Muscle of arm (tissue), 12 donors: ENCODE measurements around the gene ARFGAP3. TPM values are rescaled to one million over a fixed set of nuclear protein-coding genes. Genes with fewer than 3 reads are reported as not detected.
A peak's percentile ranks its signal among the peaks of the same experiment; 100 is the strongest.

Source experiments
- DNase-seq: peaks from one replicate; pipeline ENCODE4 v3.0.0-alpha.2; 2013
- polyA plus RNA-seq, 12 donors: library from polyadenylated mRNA; unstranded; fragments of 120-200 nt; gene quantifications; one replicate each; pipeline ENCODE4 v1.2.1, GENCODE V29; 2013; ENCODE audit not compliant: insufficient read length in 12 of 12

ARFGAP3 gene
- polyA plus RNA-seq, 12 donors: 26.7 to 49.1 (median 40.5) TPM; not detected in 1

DNA sequence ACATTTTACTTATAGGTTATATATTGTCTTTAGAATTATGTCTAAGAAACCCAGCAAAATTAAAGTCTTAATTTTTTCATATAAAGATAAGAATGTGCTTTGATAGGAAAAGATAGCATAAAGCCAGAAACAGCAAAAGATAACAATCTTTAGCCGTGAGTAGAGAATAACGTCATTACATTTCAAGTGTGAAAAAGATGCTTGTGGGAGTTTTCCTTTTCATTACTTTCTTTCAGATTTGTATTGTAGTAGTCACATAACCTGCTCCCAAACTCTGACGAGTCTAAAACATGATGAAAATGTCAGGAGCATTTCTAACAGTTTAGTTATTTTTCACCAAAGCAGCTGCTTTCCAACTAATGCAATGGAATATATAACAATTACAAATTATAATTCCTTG is 31.3 kb downstream of the ARFGAP3 start:
- no peak for DNase-seq

GRCh38 chr22:42821386-42821785 is 35.7 kb downstream of the ARFGAP3 start:
- no peak for DNase-seq

GRCh38 chr22:42820045-42820763 is 36.9 kb downstream of the ARFGAP3 start:
- peak; percentile 31 for DNase-seq

DNA sequence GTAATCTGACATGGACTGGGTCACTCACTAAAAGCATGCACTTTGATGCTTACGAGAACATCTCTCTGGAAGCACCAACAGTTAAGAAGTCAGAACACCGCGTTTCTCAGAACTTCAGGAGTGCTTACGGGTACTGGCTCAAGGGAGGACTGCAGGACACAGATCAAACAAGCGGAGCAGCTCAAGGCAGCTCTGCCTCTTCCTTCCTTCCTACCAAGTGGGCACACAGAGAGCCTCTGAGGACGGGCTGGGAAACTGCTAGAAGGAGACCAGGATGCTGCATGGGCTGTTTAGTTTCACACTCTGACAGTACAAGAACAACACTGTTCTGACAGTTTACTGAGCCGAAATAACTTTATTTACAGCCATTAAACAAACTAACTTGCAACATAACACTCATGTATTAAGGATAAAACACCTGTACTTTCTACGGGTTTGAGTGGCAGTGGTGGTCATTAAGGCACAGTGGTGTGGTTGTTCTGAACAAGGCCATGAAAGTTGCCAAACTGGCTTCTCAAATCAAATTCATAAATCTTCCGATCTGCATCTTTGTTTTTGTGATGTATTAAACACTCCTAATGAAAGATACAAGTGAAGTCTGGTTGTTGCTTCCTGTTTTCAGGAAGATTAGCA is 37.5 kb downstream of the ARFGAP3 start:
- no peak for DNase-seq

- no peak for DNase-seq
Measured at GRCh38 chr22:42817556-42817955, 39.5 kb downstream of the ARFGAP3 start.

GRCh38 chr22:42816336-42816735 is 40.7 kb downstream of the ARFGAP3 start:
- DNase-seq: no peak

- DNase-seq: no peak
Measured at GRCh38 chr22:42814616-42815015, 42.5 kb downstream of the ARFGAP3 start.

DNA sequence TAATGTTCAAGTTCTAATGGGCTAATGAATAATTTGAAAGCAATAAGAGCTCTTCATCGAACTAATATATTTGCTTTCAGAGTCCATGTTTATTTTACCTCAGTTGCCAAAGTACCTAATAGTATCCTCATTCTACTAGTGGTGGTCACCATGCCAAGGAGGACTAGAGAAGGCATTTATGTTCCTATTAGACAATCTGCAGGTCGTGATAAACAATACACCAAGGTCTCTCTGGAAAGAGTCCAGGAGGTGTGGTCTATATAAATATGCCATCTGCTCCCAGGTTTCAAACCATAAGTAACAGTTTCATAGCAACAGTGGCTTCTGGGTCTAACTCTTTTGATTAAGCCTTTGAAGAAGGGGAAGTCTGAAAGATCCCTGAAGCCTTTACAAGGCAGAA is 42.9 kb downstream of the ARFGAP3 start:
- DNase-seq: no peak

DNA sequence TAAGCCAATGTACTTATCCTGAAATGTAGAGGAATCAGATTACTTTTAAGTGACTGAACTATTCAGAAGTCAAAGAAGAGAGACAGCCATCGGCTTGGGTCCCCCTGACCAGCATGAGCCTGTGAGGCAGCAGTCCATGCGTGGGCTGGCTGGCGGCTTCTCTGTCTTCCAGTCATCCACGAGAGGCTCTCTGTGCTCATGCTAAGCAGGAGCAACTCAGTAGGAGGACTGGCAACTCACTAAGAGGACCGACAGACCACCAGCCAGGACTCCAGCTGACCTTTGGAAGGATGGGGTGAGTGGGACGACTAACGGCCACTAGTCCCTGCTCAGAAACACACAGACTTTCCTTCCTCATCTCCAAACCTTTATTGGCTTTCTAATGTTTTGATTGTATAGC is 43.6 kb downstream of the ARFGAP3 start:
- no peak for DNase-seq

- no peak for DNase-seq
Measured at GRCh38 chr22:42811459-42811858, 45.6 kb downstream of the ARFGAP3 start.

GRCh38 chr22:42808521-42808920 is 48.6 kb downstream of the ARFGAP3 start:
- no peak for DNase-seq

DNA sequence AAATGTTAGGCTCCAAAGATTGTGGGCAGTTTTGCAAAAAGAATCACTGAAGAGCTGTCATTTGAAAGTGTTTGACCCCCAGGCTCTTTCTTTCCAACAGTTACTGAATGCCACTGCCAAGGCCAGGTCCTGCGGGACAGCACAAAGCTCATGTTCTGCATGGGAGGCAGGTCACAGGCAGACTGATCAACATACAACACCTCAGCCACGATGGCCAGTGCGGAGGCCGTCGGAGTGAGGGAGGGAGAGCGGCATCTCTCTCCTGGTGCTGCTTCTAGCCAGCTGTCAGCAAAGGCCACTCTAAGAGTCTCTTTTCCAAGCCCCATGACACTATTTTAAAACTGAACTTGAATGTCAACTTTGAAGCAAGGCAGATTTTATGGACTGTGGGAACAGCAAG is 49.9 kb downstream of the ARFGAP3 start:
- no peak for DNase-seq

DNA sequence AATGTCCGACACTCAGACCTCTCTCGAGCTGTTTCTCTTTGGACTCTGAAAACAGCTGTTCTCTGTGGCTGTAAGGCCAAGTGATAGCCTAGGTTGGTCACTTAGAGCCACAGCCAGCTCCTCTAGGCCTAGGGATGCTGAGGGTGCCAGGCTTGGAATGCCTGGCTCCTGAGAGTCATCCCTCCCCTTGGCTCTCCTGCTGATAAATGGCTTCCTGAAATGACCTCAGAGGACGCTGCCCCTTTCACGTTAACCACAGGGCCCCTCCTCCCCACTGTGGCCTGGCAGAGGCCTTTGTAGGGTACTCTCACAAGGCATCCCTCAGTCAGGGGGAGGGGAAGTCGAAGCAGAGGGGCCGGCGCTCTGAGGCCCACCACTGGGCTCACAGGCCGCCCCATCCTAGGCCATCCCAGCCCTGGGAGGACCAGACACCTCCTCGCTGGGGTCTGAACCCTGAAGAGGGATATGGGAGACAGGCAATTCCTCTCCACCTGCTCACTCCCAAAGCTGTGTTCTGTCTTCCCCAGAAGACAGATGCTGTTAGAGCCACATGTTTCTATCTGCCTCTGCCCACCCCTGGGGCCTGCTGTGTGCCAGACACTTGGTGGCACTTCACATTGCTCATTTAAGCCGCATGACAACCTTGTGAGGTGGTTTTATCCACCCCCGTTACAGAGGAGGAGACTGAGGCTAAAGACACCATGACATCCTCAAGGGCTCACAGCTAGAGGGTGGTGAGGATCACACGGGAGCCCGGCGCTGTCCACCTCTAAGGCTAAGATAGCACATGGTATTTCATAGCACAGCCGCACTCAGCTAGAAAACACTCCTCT is 50.9 kb downstream of the ARFGAP3 start:
- no peak for DNase-seq

DNA sequence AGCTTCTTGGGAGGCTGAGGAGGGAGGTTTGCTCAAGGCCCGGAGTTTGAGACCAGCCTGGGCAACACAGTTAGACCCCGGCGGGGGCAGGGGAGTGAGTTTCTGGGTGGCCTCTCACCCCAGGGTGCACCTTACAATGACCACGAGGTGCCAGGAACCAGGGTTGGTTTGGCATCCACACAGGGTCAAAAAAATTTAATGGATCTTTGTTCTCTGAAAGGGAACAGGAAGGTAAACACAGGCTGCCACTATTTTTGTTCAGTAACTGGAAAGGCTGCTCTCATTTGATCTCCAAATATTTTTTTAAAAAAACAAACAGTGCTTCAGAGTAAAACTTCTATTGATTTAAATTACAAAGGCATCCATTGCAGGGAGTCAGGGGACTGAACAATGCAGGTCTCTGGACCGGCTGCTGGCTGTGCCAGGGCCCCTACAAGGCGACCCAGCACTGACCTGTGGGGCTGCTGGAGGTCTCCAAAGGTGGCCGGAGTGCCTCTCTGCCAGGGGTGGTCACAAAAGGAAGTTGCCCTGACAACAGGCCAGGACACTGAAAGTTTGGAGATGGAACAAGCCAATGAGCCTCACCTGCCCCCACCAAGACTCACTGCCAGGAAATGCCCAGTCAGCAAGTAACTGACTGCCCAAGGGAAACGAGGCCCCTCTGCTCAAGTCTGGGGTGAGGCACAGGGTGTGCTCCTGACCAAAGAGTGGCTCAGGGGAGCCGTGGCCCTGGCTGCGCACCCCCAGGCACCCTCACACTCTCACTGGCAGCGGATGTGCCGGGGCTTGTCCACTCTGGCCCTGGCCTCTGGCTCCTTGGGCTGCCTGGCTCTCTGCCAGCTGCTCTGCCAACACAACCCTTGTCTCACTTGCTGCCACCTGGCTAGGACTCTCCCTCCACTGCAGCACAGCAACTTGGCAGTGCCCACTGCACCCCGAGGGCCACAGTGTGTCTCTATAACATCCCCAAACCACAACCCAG is 51.8 kb downstream of the ARFGAP3 start:
- DNase-seq: no peak

- no peak for DNase-seq
Measured at GRCh38 chr22:42803389-42803788, 53.7 kb downstream of the ARFGAP3 start.

- DNase-seq: no peak
Measured at GRCh38 chr22:42801252-42802080, 55.6 kb downstream of the ARFGAP3 start.

DNA sequence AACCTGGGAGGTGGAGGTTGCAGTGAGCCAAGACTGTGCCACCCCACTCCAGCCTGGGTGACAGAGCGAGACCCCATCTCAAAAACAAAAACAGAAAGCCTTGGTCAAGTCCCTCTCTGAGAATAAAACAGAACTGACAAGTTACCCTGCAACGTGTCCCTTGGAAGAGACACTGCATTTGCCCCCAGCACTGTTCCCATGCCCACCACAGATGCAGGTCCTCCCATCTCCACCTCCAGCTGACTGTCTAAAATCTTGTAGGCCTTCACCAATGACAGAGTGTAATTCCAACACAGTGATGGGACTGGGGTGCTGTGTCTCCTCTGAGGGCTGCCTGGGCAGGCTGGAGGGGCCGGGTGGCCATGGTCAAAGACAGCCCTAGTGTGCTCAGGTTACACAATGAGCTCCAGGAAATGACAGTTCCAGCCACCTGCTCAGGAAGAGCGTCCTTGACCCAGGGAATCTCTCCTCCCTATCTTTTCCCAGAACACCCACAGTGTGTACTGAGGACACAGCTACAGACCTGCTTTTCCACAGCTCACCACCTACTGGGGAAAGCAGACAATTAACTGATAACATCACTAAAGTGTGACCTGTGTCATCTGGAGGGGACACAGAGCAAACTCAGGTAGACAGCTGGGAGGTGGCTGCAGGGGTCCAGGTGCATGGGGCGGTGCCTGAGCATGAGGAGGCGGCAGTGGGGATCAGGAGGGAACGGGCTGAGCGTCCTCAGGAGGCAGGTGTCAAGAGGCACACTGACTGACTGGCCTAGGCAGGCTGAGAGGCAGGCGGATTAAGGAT is 56.4 kb downstream of the ARFGAP3 start:
- no peak for DNase-seq

DNA sequence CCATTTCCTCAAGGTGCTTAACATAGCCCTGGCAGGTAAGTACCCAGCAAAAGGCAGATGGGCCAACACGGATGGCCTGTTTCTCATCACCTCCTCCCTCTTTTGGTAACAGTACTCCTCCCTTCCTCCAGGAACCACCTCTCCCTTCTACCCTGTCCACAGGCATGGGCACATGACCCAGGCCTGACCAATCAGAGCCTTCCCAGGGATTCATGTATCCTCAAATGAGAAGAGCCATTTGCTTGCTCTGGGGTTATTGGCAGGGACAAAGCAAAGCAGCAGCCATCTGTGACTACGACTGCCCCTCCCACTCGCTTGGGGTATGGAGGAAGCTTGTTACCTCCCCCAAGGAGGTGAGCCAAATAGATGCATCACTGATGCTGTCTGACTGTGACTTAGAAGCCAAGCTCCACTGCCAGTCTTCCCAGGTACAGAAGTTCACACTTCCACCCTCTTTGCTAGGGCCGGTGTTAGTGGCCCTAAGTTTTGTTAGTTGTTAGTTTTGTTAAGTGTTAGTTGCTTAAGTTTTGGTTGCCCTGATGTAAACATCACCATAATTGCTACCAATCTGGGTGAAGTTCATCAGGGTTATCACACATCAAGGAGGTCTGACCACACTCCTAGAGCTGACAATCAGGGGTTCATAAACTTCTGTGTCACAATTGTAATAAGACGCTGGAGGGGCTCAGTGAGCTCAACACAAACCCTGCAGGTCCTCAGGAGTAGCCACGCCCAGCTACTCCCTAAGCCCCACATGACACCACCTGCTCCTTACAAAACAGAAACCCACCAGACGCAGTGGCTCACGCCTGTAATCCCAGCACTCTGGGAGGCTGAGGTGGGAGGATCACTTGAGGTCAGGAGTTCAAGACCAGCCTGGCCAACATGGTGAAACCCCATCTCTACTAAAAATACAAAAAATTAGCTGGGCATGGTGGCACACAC is 57.3 kb downstream of the ARFGAP3 start:
- DNase-seq: no peak

DNA sequence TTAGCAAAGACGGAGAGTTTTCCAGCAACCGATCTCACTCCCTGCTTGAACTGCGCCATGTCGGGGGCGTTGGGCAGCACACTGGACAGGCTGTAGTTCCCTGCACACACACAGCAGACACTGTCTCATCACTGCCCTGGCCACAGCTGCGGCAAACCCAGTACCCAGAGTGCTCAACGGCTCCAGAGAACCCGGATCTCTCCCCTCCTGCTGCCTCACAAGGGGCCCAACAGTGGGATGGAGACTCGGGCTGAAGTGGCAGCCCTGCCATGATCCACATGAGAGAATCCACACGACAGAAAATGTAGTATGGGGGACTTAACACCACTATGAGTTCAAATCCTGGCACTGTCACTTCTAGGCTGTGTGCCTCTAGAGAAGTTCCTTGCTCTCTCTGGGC is 58.0 kb downstream of the ARFGAP3 start:
- no peak for DNase-seq
